Stimulated activated effector memory CD8-positive, alpha-beta T cell treated with anti-CD3 and anti-CD28 coated beads, Interleukin-12 subunit alpha, Interleukin-12 subunit beta, amount 100 ng/mL, for 72 hours (primary cell): ENCODE measurements around the gene MTCH1.
"Not testable (repeated sequence)": the region's sequence is repeated elsewhere in the genome, so short reads cannot be mapped to it uniquely, and the experiment has no call there.

ENCODE experiments used
- ATAC-seq: fragments of 150-1000 bp; cut with Tn5 transposase; 2 replicates; pipeline ENCODE4 v1.10.0; 2021
- DNase-seq, 2 donors: peaks; one replicate each; pipeline ENCODE4 v3.0.0; 2021 to 2022; ENCODE audit warnings: low spot score in 2 of 2
- H3K27ac Mint-ChIP-seq: one replicate; pipeline ENCODE4 v1.8.0; 2022; ENCODE audit warnings: mild to moderate bottlenecking, mixed read lengths
- H3K36me3 Mint-ChIP-seq: one replicate; pipeline ENCODE4 v1.8.0; 2022; ENCODE audit warnings: mild to moderate bottlenecking, mixed read lengths
- H3K4me1 Mint-ChIP-seq: one replicate; pipeline ENCODE4 v1.8.0; 2022; ENCODE audit warnings: mixed read lengths
- H3K4me3 Mint-ChIP-seq: one replicate; pipeline ENCODE4 v1.8.0; 2022; ENCODE audit warnings: mild to moderate bottlenecking, mixed read lengths
- H3K9me3 Mint-ChIP-seq: one replicate; pipeline ENCODE4 v1.8.0; 2022; ENCODE audit warnings: mixed read lengths

MTCH1 gene

GRCh38 chr6:36958775-36959554, 27.0 kb downstream of the MTCH1 start:
- no peak overlapping the region for H3K27ac Mint-ChIP-seq
- no peak overlapping the region for H3K4me3 Mint-ChIP-seq
- no peak for ATAC-seq
- H3K9me3 Mint-ChIP-seq, result no peaks in the 10 kb centered on the region
- peaks cover 59% of the 10 kb centered on the region for H3K4me1 Mint-ChIP-seq
- no peak for DNase-seq
- no peaks in the 10 kb centered on the region for H3K36me3 Mint-ChIP-seq

- no peaks in the 10 kb centered on the region for H3K9me3 Mint-ChIP-seq
- no peak for ATAC-seq
- no peak overlapping the region for H3K27ac Mint-ChIP-seq
- H3K4me3 Mint-ChIP-seq, result no peak overlapping the region
- no peak for DNase-seq
- H3K4me1 Mint-ChIP-seq, result peaks cover 55% of the 10 kb centered on the region
- no peaks in the 10 kb centered on the region for H3K36me3 Mint-ChIP-seq
Observed at GRCh38 chr6:36957773-36958271, 28.2 kb downstream of the MTCH1 start.

GRCh38 chr6:36956446-36956820, 29.6 kb downstream of the MTCH1 start:
- peak overlapping the region; percentile 83 for H3K27ac Mint-ChIP-seq
- DNase-seq, result no peak

GRCh38 chr6:36955671-36956445, 30.1 kb downstream of the MTCH1 start:
- H3K36me3 Mint-ChIP-seq, result no peaks in the 10 kb centered on the region
- H3K27ac Mint-ChIP-seq, result peak overlapping the region; percentile 83
- H3K9me3 Mint-ChIP-seq, result no peaks in the 10 kb centered on the region
- peak; percentile 48 for ATAC-seq
- H3K4me1 Mint-ChIP-seq, result peaks cover 43% of the 10 kb centered on the region
- H3K4me3 Mint-ChIP-seq, result peak overlapping the region; percentile 48
- DNase-seq, result no peak

More at GRCh38 chr6:36956446-36956820, 29.6 kb downstream of the MTCH1 start:
- H3K36me3 Mint-ChIP-seq, result no peaks in the 10 kb centered on the region
- ATAC-seq, result no peak
- H3K4me3 Mint-ChIP-seq, result no peak overlapping the region
- no peaks in the 10 kb centered on the region for H3K9me3 Mint-ChIP-seq
- peaks cover 49% of the 10 kb centered on the region for H3K4me1 Mint-ChIP-seq

- Mint-ChIP-seq H3K4me3 (peak overlapping the region; percentile 48), H3K9me3 (no peaks in the 10 kb centered on the region), H3K36me3 (no peaks in the 10 kb centered on the region), H3K27ac (peak overlapping the region; percentile 83), H3K4me1 (peaks cover 43% of the 10 kb centered on the region)
- no peak for ATAC-seq
- DNase-seq, result no peak
Observed at GRCh38 chr6:36955136-36955535, 30.9 kb downstream of the MTCH1 start.

- H3K4me3 Mint-ChIP-seq, result peak within 1 kb of the TSS; percentile 48
- no peaks in the 10 kb centered on the region for H3K36me3 Mint-ChIP-seq
- DNase-seq (no peak), ATAC-seq (peak; percentile 74)
- peak within 1 kb of the TSS; percentile 83 for H3K27ac Mint-ChIP-seq
- H3K4me1 Mint-ChIP-seq, result peaks cover 50% of the 10 kb centered on the region
- no peaks in the 10 kb centered on the region for H3K9me3 Mint-ChIP-seq
Observed at GRCh38 chr6:36954262-36954931, 31.6 kb downstream of the MTCH1 start, which contains the start of gene PI16. Gene PI16 (plus strand): TSS chr6:36954738. CDS start chr6:36954761, 23 bp downstream.

- no peak overlapping the region for H3K4me3 Mint-ChIP-seq
- DNase-seq (no peak), ATAC-seq (no peak)
- H3K36me3 Mint-ChIP-seq, result no peaks in the 10 kb centered on the region
- H3K9me3 Mint-ChIP-seq, result no peaks in the 10 kb centered on the region
- H3K27ac Mint-ChIP-seq, result peak overlapping the region; percentile 38
- H3K4me1 Mint-ChIP-seq, result peaks cover 55% of the 10 kb centered on the region
Observed at GRCh38 chr6:36953931-36954261, 32.1 kb downstream of the MTCH1 start.

- H3K4me3 Mint-ChIP-seq, result no peak overlapping the region
- ATAC-seq (peak; percentile 49), DNase-seq (no peak)
- peaks cover 5% of the 10 kb centered on the region for H3K36me3 Mint-ChIP-seq
- peaks cover 51% of the 10 kb centered on the region for H3K4me1 Mint-ChIP-seq
- H3K27ac Mint-ChIP-seq, result no peak overlapping the region
- H3K9me3 Mint-ChIP-seq, result no peaks in the 10 kb centered on the region
Observed at GRCh38 chr6:36949636-36950035, 36.4 kb downstream of the MTCH1 start.

- not testable (repeated sequence) for H3K4me3 Mint-ChIP-seq, ATAC-seq, H3K9me3 Mint-ChIP-seq, DNase-seq, H3K27ac Mint-ChIP-seq, H3K36me3 Mint-ChIP-seq
- H3K4me1 Mint-ChIP-seq, result peaks cover 46% of the 10 kb centered on the region
Observed at GRCh38 chr6:36949076-36949475, 36.9 kb downstream of the MTCH1 start.

GRCh38 chr6:36947570-36948351, 38.2 kb downstream of the MTCH1 start:
- peaks cover 43% of the 10 kb centered on the region for H3K4me1 Mint-ChIP-seq

GRCh38 chr6:36946526-36946925, 39.5 kb downstream of the MTCH1 start:
- Mint-ChIP-seq H3K4me3 (no peak overlapping the region), H3K36me3 (peaks cover 5% of the 10 kb centered on the region), H3K27ac (peak overlapping the region; percentile 58), H3K9me3 (no peaks in the 10 kb centered on the region), H3K4me1 (peaks cover 43% of the 10 kb centered on the region)
- ATAC-seq, result no peak
- DNase-seq, result no peak

More at GRCh38 chr6:36947570-36948351, 38.2 kb downstream of the MTCH1 start:
- H3K27ac Mint-ChIP-seq, result no peak overlapping the region
- H3K9me3 Mint-ChIP-seq, result no peaks in the 10 kb centered on the region
- no peak for DNase-seq
- peaks cover 5% of the 10 kb centered on the region for H3K36me3 Mint-ChIP-seq
- no peak overlapping the region for H3K4me3 Mint-ChIP-seq
- ATAC-seq, result peak; percentile 85

GRCh38 chr6:36945301-36945700, 40.7 kb downstream of the MTCH1 start:
- Mint-ChIP-seq H3K4me1 (peaks cover 43% of the 10 kb centered on the region), H3K9me3 (no peaks in the 10 kb centered on the region), H3K36me3 (peaks cover 5% of the 10 kb centered on the region)

GRCh38 chr6:36944650-36945049, 41.3 kb downstream of the MTCH1 start:
- Mint-ChIP-seq H3K4me1 (peaks cover 37% of the 10 kb centered on the region), H3K4me3 (no peak overlapping the region), H3K36me3 (peaks cover 5% of the 10 kb centered on the region), H3K9me3 (no peaks in the 10 kb centered on the region), H3K27ac (no peak overlapping the region)
- DNase-seq (no peak), ATAC-seq (peak; percentile 28)

More at GRCh38 chr6:36945301-36945700, 40.7 kb downstream of the MTCH1 start:
- ATAC-seq (no peak), DNase-seq (no peak)
- no peak overlapping the region for H3K4me3 Mint-ChIP-seq
- no peak overlapping the region for H3K27ac Mint-ChIP-seq

GRCh38 chr6:36942329-36942728, 43.7 kb downstream of the MTCH1 start:
- H3K4me1 Mint-ChIP-seq, result peaks cover 14% of the 10 kb centered on the region
- not testable (repeated sequence) for H3K4me3 Mint-ChIP-seq, H3K9me3 Mint-ChIP-seq, H3K27ac Mint-ChIP-seq, DNase-seq, H3K36me3 Mint-ChIP-seq, ATAC-seq
